NCI-H748 (cell line): Measurements from ENCODE around the gene HLCS.
"Not testable (repeated sequence)": the region's sequence is repeated elsewhere in the genome, so short reads cannot be mapped to it uniquely, and the experiment has no call there.

Experiments
- DNase-seq: peaks from one replicate; lab custom pipeline; 2025; ENCODE audit not compliant: unreplicated experiment; lab: John Stamatoyannopoulos, UW

HLCS gene

DNA sequence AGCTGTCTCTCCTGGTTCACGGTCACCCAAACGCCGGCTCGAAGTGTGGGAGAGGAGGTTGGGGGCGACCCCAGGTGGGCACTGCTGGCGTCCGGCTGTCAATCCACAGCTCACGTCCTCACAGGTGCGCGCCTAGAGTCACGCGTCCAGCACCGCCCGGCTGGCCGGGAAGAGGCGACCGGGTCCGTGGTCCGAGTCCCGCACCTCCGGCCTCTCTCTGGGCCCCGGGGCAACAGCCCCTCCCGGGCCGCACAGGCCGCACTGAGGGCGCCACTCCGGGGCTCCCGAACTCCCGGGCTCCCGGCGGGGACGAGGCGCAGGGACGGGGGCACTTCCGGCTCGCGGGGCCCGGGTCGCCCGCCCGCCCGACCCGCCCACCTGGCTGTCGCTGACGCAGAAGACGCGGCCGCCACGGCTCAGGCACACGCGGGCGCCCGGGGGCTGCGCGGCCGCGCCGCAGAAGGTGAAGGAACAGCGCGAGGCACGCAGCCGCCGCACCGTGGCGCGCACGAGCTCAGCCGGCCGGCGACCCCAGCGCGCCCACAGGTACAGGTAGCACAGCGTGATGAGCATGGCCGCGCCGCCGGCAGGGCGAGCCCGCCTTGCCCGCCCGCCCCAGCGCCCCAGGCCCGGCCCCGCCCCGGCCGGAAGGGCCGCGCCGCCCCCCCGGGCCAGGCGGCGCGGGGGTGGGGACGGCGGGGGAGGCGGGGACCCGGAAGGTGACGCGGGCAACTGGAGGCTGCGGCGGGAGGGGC, at the start of gene HLCS:
Gene HLCS, minus strand, starts transcription at position 604 of the 755 bp plus-strand sequence. Its CDS starts 31 bp downstream, at position 573.
- peak; percentile 83 for DNase-seq

DNA sequence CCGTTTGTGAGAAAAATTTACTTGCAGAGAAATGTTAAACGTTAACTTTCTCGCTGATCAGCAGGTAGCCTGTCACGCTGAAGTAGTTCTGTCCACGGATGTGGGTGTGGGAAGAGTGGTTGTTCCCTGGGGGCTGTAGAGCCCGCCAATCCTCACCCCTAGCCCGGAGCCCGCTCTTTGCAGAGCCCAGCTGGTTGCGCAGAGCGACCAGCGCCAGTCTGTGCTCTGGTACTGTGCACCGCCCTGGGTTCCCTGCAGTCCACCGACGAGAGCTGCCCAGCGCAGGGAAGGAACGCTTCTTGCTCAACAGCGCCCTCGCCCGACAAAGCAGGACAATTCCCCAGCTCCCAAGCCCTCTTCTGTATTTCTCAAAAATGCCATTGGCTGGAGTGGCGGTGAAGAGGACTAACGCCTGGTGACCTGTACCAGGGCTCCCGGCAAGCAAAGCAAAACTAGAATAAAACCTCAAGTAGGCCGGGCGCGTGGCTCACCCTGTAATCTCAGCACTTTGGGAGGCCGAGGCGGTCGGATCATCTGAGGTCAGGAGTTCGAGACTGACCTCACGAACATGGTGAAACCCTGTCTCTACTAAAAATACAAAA, 43.4 kb upstream of the HLCS start:
- peak; percentile 96 for DNase-seq

DNA sequence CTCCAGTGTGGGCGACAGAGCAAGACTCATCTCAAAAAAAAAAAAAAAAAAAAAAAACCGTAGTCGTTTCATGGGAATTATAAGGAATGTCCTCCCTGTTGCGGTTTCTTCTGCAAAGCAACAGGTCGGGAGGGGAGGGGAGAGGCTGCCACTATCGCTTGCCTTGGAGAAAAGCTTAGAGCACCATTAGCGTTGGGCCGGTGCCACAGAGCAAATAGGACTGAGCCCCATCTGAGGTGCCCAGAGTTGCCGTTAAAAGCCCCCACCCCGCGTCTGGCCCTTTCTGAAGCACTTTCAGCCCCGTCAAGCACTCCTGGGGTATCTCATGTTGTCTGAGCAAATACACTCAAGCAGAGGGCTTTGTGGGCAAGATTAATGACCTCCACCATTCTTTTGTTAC, 42.3 kb upstream of the HLCS start:
- peak; percentile 98 for DNase-seq

DNA sequence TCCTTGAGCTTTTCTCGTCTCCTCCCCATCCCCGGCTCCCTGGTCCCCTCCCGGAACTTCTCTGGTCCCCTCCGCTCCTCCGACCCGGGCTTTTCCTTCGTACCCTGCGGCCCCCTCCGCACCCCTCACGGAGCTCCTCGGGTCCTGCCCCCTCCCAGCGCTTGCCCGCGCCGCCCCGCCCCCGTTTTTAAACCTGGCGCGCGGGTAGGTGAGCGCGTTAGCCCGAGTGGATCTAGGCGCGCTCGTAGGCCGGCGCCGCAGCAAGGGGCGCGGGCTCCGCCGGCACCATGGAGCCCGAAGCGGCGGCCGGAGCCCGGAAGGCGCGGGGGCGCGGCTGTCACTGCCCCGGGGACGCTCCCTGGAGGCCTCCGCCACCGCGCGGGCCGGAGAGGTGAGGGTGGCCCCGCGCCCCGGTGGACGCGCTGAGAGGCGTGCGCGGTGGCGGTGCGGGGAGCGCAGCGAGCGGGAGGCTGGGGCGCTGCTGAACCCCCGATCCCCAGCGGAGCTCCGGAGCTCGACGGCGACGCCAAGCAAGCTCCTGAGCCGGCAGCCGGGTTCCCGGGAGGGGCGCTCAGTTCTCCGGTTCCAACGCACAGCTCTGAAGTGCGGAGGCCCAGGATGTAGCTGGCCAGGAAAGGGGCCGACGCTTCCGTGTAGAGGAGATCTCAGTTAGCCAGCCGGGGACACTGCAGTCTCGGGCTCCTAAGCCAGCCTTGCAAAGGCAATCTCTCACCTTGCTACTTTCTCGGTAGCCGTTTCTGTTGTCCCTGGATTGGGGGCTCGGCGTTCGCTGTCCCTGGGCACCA, 40.2 kb upstream of the HLCS start, which contains the start of gene RIPPLY3:
Gene RIPPLY3, plus strand, starts transcription at position 217 of the 806 bp plus-strand sequence. Its CDS starts 71 bp downstream, at position 288.
- DNase-seq = peak; percentile 61

DNA sequence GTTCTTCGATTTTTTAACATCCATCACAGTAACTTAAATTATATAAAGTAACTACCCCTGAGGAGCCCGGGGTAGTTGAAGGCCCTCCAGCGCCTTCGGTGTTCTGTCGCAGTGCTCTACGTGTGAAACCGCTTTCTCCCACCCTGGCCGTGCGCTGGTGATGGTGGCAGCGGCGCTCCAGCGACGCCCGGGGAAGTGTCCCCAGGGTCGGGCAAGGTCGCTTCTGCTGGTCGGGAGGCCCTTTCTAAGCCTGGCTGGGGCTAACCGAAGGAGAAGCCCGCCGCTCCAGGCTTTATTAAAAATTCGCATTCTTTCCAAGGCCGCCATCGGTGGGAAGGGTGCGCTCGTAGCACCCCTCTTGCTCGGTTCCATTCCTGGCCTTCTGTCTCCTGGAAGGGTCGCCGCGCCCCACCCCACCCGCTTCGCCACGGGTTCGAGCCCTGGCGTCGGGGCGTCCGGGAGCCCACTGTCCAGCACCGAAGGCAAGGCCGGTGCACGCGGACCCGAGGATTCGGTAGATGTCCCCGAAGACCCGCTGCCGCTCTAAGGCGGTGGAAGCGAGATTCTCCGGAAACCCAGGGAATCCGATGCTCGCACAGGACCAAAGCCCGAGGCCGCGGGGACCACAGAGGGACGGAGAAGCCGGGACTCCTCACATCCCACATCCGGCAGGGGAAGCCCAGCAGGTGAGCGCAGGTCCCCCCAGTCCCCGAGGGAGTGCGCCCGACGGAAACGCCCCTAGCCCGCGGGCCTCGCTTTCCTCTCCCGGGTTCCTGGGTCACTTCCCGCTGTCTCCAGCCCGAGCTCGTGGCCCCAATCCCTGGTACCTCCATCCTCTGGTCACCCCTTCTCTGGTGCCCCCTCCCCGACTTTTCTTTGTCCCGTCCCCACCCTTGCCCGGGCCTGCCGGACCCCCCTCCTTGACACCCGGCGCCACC, 39.3 kb upstream of the HLCS start:
- no peak for DNase-seq

DNA sequence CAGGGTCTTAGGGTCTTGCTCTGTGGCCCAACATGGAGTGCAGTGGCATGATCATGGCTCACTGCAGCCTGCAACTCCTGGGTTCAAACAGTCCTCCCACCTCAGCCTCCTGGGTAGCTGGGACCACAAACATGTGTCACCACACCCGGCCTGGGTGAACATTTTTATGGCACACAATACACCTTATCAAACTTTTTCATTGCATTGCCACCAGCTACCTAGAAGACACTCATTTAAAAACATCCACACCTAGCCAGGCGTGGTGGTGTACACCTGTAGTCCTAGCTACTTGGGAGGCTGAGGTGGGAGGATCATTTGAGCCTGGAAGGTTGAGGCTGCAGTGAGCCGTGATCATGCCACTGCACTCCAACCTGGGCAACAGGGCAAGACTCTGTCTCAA, 37.4 kb upstream of the HLCS start:
- not testable (repeated sequence) for DNase-seq

DNA sequence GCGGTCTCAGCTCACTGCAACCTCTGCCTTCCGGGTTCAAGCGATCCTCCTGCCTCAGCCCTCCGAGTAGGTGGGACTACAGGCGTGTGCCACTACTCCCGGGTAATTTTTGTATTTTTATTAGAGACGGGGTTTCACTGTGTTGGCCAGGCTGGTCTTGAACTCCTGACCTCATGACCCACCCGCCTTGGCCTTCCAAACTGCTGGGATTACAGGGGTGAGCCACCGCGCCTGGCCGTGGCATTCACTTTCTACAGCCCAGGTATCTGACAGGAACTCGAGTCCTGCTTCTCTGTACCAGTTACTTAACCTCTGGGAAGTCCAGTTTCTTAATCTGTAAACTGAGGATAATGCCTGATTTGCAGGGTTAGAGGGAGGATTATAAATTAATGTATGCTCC, 36.4 kb upstream of the HLCS start:
- not testable (repeated sequence) for DNase-seq

DNA sequence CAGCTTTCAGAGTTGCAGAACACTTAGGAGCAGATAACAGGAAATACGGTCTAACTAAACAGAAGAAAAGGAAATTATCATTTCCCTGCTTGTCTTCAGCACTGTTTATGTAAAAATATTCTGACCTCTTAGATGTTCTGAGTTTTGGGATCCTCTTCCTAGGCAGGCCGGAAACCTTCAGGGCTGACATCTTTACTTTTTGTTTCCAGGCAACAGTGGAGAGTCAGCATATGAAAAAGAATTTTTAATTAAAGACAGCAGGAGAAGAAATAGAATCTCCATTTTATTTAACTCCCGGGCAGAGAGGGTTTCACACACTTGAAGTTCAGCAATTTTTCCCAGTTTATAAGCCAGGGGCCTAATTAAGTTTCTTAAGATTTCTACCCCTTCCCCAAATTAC, 35.0 kb upstream of the HLCS start:
- no peak for DNase-seq

DNA sequence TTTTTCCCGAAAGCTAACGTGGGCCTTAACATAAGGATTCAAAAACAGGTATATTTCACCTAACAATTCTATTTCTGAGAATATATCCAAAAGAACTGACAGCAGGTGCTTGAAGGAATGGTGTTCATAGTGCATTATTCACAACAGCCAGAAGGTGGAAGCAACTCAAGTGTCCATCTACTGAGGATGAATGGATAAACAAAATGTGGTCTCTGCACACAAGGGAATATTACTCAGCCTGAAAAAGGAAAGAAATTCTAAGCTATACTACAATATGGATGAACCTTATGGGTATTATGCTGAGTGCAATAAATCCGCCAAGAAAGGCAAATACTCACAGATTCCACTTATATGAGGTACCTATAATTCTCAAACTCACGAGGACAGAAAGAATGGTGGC, 33.9 kb upstream of the HLCS start:
- DNase-seq = no peak

DNA sequence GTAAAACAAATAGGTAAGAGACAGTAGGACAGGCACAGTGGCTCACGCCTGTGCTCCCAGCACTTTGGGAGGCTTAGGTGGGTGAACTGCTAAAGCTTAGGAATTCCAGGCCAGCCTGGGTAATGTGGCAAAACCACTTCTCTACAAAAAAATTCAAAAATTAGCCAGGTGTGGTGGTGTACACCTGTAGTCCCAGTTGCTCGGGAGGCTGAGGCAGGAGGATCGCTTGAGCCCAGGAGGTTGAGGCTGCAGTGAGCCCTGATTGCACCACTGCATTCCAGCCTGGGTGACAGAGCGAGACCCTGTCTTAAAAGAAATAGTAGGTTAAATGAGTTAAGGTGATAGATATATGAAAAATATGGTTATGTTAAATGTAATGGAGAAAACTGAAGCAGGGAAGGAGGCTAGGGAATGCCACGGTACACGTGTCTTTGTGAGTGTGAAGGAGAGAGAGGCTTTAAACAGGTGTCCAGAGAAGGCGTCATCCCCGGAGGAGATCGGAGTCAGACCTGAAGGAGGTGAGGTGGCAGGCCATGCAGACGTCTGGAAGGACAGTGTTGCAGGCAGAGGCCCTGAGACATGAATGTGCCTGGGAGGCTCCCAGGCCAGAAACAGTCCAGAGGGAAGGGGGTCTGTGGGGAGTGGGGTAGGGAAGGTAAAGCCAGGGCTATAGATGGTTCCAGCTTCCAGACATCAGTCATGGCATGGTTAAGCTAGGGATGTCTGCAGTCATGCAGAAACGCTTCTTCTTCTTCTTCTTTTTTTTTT, 32.8 kb upstream of the HLCS start:
- DNase-seq = no peak

DNA sequence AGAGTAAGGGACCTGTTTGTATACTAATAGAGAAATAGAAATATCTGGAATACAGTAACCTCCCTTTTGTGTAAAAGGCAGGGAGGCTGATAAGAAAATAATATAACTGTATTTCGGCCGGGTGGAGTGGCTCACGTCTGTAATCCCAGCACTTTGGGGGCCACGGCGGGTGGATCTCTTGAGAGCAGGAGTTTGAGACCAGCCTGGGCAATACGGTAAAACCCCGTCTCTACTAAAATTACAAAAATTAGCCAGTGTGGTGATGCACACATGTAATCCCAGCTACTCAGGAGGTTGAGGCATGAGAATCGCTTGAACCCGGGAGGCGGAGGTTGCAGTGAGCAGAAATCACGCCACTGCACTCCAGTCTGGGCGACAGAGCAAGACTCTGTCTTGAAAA, 28.8 kb upstream of the HLCS start:
- DNase-seq = not testable (repeated sequence)

DNA sequence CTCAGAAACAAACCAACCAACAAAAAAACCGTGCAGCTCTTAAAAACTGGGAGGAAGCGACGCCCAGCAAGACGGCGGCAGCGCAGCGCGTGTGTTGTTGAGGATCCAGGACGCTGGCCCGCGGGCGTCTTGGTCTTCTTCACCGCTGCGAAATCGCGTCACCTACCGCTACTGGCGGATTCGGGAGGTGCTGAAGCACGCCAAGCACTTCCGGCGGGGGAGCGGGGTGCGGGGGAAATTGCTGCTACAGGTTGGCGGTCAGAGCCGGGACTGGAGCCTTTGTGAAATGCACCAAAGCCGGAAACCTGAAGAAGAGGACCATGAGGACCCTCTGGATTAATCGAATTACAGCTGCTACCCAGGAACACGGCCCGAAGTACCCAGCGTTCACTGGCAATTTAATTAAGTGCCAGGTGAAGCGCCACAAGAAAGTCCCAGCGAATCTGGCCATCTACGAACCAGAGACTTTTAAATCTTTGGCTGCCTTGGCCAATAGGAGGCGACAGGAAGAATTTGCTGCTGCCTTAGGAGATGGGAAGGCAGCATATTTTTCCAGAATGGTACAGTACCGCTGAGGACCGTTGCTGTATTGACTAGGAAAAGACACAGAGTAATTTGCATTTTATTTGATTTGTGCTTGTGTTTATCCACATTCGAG, 28.2 kb upstream of the HLCS start:
- no peak for DNase-seq

DNA sequence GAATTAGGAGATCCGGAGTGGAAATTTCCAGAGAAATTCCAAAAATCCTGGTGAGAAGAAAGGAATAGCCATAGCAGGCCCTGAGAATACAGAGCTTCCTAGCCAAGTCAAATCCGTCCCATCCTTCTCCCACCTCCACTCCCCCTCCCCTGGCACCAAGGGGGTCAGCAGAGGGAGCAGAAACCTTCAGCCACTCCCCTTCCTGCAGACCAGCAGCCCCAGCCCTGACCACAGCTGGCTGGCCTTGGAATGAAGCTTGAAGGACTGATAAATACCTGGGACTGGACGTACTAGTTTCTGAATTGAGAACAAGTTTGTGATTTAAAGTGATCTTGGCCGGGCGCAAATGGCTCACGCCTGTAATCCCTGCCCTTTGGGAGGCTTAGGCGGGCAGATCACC, 26.2 kb upstream of the HLCS start:
- no peak for DNase-seq

DNA sequence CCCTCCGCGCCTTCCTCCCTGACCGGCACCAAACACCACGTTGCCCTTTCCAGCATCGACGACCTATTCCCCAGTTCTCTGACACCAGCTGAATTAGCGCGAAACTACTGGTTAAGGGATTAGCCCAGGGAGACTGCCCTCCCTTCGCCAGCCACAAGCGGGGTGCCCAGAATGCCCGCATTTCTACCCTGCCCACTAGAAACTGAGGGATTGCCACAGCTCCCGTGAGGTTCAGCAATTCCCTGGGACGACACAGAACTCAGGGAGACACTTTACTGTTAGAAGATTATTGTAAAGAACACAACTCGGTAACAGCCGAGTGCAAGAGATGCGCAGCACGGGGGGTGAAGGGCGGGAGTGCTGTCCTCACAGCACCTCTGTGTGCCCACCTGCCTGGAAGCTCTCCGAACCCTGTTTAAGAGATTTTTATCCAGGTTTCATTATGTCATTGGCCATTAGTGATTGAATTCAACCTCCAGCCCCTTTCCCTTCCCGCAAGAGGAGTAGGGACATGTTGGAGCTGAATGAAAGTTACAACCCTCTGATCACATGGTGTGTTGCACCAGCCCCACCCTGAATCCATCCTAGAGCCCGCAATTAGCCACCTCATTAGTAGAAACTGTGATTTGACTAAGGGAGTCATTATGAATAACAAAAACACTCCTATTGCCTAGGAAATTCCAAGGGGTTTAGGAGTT, 24.2 kb upstream of the HLCS start:
- DNase-seq = no peak

DNA sequence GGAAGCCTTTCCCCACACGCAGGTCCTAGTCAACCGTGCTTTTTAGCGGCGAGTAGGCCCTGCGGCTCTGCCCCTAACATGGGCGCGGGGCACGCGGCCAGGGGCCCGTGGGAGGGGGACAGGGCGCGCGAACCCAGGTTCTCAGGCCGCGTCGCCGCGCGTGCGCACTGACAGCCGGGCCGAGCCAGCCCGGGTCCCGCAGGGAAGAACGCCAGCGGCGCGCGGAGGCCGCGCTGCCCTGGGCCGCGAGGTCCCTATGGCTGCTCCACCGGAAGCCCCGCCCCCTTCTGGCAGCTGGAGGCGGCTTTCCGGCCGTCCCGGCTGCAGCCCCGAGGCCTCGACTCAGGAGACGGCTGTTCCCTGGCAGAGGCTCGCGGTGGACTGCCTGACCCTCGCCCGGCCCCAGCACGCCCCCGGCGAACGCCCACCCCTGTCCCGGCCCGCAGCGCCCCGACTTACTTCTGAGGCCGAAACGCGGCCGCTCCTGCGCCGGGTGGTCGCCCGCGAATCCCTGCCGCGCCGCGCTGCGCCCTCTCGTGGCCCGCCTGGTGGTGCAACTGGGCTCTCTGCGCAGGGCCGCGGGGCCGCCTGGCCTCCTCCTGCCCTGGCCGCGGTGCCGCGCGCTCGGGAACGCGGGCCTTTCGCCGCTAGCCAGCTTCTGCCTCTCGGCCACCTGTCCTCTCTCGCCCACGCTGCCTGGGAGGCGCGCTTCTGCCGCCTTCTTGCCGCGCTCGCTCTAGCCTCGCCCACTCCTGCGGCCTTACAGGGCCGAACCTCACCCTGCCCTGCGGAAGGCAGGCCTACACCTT, 23.4 kb upstream of the HLCS start:
- DNase-seq = peak; percentile 91

DNA sequence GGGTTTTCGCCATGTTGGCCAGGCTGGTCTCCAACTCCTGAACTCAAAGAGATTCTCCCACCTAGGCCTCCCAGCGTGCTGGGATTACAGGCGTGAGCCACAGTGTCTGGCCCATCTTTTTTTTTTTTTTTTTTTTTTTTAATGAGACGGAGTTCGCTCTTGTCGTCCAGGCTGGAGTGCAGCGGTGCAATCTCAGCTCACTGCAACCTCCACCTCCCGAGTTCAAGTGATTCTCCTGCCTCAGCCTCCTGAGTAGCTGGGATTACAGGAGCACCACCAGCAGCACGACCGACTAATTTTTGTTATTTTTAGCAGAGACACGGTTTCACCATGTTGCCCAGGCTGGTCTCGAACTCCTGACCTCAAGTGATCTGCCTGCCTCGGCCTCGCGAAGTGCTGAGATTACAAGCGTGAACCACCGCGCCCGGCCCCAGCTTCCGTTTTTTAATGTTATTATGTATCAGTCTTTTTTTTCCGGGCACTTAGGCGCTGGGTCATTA, 22.8 kb upstream of the HLCS start:
- not testable (repeated sequence) for DNase-seq

DNA sequence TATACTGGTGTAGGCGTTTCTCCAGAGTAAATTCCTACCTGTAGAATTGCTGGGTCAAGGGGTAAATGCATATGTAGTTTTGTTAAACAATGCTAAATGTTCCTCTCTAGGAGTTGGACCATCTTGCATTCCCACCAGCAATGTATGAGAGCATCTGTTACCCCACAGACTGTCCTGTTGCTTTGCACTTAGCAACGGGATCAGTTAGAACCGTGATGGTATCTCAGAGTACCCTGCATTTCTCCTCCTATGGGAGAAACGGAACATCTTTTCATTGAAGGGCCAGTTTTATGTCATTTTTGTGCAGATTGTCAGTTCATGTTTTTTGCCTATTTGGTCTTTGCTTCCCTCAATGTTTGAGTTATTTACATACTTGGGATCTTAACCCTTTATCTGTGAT, 22.1 kb upstream of the HLCS start:
- DNase-seq = no peak

DNA sequence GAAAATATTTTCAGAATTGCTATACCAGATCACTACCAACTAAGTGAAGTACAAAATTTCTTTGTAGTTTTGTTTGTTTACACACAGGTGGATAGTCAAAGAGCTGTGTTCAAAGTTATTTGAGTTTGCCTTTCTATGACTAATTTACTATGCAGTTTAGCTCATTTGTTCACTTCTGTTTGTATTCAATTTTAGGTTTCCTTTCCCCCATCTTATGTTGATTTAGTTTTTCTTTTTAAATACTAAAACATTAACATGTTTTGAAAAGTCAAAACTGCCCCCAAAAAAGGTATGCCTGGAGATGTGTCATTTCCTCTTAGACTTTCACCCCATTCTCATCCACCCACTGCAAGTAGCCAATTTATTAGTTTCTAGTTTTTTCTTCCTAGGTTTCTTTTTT, 21.4 kb upstream of the HLCS start:
- DNase-seq = no peak
